NCI-H526 (cell line): Measurements from ENCODE around the gene SERPINF2.
"Not testable (repeated sequence)": the region's sequence is repeated elsewhere in the genome, so short reads cannot be mapped to it uniquely, and the experiment has no call there.

Experiments
- DNase-seq, 2 experiments: peaks; one replicate each; lab custom pipeline; 2025; lab: John Stamatoyannopoulos, UW

Gene SERPINF2

DNA sequence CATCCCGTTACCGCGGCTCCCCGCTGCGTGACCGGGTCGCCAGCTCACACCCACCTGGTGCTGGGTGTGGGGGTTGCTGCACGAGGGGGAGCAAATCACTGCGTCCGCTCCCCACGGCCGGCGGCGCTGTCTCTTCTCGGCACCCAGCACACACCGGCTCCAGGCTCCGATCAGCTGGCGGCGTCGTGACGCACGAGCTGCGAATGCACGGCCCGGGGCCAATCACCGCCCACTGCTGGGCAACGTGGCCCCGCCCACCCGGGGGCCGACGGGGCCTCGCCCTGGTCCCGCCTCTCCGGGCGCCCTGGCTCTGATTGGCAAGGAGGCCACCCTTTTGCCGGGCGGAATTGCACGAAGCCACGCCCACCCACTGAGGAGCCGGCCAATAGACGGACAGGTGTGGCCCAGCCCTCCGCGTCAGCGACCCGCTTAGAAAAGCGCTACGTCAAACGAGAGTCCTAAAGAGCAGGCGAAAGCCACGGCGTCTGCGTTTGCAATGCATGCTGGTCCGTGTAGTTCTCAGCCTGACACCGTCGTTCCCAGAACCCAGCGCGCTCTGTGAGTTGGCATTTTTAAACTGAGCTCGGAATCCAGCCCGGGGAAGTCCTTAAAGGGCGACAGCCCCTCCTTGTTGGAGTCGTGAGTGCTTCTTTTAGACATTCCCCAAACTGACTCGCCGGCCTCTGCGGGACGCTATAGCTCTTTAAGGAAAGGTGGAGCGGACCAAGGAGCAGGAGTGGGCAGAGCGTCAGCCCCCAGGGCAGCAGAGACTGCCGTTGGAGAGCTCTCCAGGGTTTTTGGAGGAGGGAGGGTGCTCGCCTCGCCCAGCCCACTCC is 26.4 kb upstream of the SERPINF2 start:
- peak; percentile 97 to 99 for DNase-seq

DNA sequence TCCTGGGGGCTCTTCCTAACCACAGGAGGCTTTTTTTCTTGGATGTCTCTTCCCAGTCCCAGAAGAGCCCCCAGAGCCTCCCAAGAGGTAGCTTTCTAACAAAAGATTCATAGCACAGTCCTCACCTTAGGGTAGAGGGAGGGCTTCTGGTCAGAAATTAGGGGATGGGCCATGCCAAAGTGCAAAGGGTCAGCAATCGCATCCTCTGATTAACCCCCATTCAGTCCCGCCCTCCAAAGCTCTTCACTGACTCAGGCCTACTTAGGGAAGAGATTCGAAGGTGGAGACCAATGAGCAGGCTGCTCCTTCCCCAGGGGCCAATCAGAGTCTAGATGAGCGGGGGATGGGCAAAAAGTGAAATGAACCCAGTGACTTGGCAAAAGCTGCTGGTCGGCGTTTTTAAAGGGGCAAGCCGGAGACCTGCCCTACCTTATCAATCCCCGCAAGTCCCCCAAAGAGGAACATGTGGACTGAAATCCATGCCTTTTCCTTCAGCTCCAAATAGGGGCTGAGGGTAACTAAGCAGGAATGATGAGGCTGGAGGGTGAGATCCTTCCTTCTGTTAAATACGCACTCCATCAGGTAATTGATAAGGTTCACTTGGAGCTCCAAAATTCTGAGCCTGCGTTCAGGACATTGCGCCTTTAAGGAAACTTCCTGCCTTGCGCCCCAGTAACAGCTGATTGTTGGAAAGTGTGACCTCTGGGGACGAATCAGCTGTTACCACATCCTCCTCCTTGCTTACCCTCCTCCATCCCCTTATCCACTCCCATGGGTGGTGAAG is 25.6 kb upstream of the SERPINF2 start:
- DNase-seq = peak; percentile 95

DNA sequence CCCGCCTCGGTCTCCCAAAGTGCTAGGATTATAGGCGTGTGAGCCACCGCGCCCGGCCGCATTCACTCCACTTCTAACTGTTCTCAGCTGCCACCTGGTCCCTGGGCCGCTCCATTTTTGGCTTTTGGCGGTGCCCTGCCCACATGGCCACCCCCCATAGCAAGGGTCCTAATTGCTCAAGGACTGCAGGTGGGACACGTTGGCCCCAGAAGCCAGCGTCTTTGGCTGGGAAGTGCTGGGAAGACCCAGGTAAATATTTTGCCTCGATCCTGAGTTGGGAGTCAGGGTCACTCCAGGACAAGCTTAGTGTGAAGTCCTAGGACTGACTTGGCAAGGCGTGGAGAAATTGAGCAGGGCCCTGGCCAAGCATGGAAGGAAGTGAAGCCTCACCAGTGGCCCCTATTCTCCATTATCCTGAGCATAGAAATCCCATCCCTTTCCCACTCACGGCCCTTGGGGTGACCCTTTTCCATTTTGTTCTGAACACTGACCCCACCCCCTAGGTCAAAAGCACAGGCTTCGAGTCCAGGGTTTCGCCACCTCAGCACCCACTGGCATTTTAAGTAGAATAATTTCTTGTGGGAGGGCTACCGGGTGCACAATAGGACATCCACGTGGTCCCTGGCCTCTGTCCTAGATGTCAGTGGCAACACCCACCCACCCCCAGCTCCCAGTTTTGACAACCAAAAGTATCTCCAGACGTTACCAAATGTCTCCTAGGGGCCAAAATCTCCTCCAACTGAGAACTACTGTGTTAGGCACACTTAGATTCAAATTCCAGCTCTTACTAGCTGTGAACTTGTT is 24.1 kb upstream of the SERPINF2 start:
- no peak for DNase-seq

DNA sequence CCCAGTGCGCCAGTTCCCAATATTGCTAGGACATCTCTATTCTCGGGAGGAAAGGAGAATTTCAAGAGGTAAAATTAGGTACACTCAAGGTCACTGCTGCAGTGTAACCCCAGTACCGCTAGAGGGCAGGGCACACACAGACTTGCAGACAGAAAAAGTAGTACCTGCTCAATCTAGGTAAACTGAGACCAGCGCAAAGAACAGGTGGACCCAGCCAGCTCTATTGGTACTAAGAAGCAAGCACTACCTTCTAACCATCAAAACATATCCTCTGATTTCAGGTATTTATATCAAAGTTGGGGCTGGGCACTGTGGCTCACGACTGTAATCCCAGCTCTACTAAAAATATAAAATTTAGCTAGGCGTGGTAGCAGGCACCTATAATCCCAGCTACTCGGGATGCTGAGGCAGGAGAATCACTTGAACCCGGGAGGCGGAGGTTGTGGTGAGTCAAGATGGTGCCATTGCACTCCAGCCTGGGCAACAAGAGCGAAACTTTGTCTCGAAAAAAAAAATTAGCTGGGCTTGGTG is 21.8 kb upstream of the SERPINF2 start:
- DNase-seq = peak; percentile 32 to 47

DNA sequence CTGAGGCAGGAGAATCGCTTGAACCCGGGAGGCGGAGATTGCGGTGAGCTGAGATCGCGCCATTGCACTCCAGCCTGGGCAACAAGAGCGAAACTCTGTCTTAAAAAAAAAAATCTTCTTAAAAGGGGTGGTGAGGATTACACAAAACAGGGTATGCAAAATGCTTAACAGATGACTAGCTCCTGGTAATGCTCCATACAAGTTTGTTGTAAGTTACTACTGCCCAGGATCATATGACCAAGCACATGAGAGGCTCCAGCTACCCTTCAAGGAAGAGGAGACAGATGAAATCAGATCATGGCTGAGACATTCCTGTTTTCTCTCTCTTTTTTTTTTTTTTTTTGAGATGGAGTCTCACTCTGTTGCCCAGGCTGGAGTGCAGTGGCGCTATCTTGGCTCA is 20.6 kb upstream of the SERPINF2 start:
- DNase-seq = not testable (repeated sequence)

DNA sequence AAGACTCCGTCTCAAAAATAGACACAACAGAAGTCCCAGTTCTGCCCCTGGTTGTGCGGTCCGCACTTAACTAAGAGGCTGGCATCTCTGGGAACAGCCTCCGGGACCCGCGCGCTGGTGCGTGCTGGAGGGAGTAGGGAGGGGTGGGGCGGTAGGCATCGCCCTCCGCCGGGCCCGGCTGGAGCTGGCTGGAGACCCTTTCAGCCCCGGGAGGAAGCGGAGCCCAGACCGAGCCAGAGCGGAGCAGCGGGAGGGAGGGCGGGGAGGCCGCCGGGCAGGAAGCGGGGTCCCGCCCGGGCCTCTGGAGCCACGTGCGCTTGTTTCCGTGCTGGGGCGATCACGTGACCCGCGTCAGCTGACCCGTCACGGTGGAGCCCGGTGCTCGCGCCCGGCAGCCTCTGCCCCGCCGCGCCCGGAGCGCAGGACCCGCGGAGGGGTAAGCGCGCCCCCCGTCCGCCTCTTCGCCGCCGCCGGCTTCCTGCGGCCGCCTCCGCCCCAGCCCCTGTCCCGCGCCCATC is 18.3 kb upstream of the SERPINF2 start, which contains the start of gene WDR81:
WDR81 (plus strand) TSS at position 354 of the 518 bp plus-strand sequence. CDS start 256 bp downstream, outside the sequence.
- DNase-seq = peak in 1 of 2 experiments; percentile 78

DNA sequence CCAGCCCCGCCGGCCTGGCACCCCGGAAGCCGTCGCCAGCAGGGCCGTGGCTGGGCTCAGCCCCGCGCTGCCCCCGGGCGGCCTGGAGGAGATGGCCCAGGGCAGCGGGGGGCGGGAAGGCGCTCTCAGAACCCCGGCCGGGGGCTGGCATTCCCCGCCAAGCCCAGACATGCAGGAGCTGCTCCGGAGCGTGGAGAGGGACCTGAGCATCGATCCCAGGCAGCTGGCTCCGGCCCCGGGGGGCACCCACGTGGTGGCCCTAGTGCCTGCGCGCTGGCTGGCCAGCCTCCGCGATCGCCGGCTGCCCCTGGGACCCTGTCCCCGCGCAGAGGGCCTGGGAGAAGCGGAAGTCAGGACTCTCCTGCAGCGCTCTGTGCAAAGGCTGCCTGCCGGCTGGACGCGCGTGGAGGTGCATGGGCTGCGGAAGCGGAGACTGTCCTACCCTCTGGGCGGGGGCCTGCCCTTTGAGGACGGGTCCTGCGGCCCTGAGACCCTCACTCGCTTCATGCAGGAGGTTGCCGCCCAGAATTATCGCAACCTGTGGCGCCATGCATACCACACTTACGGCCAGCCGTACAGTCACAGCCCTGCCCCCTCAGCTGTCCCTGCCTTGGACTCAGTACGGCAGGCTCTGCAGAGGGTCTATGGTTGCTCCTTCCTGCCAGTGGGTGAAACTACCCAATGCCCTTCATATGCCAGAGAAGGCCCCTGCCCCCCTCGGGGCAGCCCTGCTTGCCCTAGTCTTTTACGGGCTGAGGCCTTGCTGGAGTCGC is 17.6 kb upstream of the SERPINF2 start:
- peak in 1 of 2 experiments; percentile 50 for DNase-seq

DNA sequence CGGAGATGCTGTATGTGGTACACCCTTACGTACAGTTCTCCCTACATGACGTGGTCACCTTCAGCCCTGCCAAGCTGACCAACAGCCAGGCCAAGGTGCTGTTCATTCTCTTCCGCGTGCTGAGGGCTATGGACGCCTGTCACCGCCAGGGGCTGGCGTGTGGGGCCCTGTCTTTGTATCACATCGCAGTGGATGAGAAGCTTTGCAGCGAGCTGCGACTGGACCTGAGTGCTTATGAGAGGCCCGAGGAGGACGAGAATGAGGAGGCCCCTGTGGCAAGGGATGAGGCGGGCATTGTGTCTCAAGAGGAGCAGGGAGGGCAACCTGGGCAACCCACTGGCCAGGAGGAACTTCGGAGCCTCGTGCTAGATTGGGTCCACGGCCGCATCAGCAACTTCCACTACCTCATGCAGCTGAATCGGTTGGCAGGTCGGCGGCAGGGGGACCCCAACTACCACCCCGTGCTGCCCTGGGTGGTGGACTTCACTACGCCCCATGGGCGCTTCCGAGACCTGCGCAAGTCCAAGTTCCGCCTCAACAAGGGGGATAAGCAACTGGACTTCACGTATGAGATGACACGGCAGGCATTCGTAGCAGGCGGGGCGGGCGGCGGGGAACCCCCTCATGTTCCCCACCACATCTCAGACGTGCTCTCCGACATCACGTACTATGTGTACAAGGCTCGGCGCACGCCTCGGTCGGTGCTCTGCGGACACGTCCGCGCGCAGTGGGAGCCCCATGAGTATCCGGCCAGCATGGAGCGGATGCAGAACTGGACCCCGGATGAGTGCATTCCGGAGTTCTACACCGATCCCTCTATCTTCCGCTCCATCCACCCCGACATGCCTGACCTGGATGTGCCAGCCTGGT is 16.8 kb upstream of the SERPINF2 start:
- DNase-seq = no peak

DNA sequence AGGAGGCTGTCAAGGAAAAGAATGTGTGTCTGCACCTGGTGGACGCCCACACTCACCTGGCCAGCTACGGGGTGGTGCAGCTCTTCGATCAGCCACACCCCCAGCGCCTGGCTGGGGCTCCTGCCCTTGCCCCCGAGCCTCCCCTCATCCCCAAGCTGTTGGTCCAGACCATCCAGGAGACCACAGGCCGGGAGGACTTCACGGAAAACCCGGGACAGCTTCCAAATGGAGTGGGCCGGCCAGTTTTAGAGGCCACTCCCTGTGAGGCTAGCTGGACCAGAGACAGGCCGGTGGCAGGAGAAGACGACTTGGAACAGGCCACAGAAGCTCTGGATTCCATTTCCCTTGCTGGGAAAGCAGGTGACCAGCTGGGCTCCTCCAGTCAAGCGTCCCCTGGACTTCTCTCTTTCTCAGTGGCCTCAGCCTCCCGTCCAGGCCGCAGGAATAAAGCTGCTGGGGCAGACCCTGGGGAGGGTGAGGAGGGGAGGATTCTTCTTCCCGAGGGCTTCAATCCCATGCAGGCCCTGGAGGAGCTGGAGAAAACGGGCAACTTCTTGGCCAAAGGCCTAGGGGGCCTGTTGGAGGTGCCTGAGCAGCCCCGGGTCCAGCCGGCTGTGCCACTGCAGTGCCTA is 15.9 kb upstream of the SERPINF2 start:
- DNase-seq = no peak

DNA sequence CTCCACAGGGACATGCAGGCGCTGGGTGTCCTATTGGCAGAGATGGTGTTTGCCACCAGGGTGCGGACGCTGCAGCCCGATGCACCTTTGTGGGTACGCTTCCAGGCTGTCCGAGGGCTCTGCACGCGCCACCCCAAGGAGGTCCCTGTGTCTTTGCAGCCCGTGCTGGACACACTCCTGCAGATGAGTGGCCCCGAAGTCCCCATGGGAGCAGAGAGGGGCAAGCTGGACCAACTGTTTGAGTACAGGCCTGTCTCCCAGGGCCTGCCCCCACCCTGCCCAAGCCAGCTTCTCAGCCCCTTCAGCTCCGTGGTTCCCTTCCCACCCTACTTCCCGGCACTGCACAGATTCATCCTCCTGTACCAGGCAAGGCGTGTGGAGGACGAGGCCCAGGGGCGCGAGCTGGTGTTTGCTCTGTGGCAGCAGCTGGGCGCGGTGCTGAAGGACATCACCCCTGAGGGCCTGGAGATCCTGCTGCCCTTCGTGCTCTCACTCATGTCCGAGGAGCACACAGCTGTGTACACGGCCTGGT is 15.3 kb upstream of the SERPINF2 start:
- DNase-seq = no peak

DNA sequence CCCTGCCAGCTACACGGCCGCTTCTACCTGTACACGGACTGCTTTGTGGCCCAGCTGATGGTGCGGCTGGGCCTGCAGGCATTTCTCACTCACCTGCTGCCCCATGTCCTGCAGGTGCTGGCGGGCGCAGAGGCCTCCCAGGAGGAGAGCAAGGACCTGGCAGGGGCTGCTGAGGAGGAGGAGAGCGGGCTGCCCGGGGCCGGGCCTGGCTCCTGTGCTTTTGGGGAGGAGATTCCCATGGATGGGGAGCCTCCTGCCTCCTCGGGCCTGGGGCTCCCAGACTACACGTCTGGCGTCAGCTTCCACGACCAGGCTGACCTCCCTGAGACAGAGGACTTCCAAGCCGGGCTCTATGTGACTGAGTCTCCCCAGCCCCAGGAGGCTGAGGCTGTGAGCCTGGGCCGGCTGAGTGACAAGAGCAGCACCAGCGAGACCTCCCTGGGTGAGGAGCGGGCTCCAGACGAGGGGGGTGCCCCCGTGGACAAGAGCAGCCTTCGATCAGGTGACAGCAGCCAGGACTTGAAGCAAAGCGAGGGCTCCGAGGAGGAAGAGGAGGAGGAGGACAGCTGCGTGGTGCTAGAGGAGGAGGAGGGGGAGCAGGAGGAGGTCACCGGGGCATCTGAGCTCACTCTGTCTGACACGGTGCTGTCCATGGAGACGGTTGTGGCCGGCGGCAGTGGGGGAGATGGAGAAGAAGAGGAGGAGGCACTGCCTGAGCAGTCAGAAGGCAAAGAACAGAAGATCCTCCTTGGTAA is 14.6 kb upstream of the SERPINF2 start:
- DNase-seq = no peak

DNA sequence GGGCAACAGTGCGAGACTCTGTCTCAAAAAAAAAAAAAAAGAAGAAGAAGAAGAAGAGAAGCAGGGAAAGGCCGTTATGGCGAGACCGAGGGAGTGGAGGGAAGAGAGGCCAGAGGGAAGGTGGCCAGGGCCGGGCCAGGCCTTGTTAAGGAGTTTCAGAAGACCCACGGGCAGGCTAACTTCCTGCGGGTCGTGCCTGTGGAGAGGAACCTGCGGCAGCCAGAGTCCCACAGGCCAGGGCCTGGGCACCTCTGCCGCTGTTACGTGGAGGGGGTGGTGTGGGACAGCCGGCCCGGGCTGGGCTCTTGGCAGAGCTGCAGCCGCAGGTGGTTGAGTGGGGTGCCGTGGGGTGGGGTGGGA is 12.7 kb upstream of the SERPINF2 start:
- DNase-seq = no peak

DNA sequence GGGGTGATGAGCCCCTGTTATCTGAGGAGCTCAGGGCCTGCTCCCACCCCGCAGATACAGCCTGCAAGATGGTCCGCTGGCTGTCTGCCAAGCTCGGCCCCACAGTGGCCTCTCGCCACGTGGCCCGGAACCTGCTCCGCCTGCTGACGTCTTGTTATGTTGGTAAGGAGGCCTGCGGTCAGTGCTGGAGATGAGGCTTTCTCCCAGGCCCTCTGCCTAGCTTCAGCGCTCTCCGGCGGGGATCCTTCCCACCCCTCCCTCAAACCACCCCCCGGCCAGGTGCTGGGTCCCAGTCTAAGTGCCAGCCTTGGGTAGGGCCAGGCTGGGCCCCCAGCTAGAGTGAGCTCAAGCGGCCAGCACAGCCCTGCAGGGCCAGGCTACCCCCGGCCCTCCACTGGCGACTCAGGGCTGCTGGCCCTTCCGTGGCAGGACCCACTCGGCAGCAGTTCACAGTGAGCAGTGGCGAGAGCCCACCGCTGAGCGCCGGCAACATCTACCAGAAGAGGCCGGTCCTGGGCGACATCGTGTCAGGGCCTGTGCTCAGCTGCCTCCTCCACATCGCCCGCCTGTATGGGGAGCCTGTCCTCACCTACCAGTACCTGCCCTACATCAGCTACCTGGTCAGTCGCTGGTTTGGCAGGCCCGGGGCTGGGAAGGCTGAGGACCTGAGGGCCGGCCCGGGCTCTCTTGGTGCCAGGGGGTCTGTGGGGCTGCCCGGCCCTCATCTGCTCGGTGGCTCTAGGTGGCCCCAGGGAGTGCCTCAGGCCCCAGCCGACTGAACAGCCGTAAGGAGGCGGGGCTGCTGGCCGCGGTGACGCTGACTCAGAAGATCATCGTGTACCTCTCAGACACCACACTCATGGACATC is 12.1 kb upstream of the SERPINF2 start:
- DNase-seq = no peak

DNA sequence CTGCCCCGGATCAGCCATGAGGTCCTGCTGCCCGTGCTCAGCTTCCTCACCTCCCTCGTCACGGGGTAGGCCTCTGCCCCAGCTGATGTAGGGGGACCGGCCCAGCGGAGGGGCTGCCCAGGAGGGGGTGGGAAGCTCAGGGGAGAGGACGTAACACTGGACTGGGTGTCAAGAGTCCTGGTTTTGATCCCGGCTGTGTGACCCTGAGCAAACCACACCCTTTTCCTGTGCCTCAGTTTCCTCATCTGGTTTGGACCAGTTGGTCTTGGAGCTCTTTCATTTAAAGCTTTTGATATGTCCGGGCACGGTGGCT is 11.5 kb upstream of the SERPINF2 start:
- no peak for DNase-seq

DNA sequence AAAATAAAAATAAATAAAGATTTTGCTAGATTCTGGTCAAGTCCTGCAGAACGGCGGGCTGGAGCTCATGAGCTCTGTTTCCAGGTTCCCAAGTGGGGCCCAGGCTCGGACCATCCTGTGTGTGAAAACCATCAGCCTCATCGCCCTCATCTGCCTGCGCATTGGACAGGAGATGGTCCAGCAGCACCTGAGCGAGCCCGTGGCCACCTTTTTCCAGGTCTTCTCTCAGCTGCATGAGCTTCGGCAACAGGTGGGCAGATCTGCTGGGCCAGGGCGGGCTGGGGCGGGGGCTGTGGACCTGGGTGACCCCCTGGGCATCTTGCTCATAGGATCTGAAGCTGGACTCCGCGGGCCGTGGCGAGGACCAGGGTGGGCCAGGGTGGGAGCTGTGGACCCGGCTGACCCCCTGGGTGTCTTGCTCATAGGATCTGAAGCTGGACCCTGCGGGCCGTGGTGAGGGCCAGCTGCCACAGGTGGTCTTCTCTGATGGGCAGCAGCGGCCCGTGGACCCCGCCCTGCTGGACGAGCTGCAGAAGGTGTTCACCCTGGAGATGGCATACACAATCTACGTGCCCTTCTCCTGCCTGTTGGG is 10.3 kb upstream of the SERPINF2 start:
- DNase-seq = no peak

DNA sequence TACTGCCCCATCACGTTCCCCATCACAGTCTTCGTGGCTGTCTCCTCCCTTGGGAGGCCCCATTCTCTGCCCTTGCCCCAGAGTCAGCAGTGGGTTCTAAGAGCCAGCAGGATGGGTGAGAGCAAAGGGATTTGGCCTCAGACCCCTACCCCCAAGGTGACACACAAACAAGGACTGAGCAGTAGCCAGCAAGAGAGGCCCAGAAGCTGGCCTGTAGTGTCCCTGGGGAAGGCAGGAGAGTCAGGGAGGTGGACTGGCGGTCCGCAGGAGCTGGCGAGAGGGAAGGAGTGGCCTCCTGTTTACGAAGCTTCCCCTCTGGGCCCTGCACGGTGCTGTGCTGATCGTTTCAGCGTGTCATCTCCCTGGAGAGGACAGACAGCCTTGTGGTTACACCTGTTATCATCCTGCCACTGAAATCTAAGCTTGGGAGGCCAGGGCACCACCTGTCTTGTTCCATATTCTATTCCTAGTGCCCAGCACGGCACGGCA is 9.8 kb upstream of the SERPINF2 start:
- DNase-seq = no peak

DNA sequence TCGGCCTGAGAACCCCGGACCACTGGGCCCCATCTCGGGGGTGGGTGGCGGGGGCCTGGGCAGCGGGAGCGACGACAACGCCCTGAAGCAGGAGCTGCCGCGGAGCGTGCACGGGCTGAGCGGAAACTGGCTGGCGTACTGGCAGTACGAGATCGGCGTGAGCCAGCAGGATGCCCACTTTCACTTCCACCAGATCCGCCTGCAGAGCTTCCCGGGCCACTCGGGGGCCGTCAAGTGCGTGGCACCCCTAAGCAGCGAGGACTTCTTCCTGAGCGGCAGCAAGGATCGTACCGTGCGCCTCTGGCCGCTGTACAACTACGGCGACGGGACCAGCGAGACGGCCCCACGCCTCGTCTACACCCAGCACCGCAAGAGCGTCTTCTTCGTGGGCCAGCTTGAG is 8.9 kb upstream of the SERPINF2 start:
- DNase-seq = no peak
